ENCODE data around the gene MACROD2.

MACROD2 gene

DNA sequence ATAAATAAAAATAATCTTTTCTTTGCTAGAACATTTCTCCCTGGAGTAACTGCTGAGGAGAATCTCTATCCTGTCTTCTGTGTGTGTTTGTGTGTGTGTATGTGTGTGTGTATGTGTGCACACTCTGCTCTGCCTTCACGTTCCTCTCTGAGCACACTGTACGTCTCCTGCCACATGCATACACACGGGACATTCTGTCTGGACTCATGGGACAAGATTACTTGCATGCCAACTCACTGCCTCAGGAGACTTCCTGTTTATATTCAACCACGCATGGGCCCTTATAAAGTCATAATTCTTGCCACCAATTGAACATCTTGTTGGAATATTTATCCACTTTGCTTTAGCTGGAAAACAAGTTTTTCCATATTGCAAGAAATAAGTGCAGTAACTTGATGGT lies 1647.4 kb downstream of the MACROD2 start:
- DNase-seq: peak; percentile 91

- no peak for DNase-seq
Measured at GRCh38 chr20:15643713-15644112, 1648.4 kb downstream of the MACROD2 start.

DNA sequence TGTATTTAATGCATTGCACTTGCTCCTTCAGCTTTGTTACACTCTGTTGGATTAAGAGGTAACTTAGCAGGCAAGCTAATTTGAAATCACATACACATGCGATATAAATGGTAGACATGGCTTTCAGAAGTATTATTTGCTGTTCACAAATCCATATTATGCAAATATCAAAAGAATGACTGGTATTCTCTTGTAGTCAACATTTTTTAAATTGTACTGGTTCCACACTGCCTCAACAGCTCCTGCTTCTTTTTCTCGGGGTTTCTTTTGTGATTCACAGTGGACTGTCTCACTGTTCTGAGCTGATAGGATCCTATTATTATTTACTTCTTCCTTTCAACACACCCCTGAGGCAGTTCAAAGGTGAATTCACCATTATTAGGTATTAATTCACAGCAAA lies 1650.5 kb downstream of the MACROD2 start:
- peak; percentile 52 for DNase-seq

- no peak for DNase-seq
Measured at GRCh38 chr20:15653396-15654207, 1658.3 kb downstream of the MACROD2 start.

GRCh38 chr20:15654208-15654649 lies 1658.9 kb downstream of the MACROD2 start:
- DNase-seq: peak; percentile 63

DNA sequence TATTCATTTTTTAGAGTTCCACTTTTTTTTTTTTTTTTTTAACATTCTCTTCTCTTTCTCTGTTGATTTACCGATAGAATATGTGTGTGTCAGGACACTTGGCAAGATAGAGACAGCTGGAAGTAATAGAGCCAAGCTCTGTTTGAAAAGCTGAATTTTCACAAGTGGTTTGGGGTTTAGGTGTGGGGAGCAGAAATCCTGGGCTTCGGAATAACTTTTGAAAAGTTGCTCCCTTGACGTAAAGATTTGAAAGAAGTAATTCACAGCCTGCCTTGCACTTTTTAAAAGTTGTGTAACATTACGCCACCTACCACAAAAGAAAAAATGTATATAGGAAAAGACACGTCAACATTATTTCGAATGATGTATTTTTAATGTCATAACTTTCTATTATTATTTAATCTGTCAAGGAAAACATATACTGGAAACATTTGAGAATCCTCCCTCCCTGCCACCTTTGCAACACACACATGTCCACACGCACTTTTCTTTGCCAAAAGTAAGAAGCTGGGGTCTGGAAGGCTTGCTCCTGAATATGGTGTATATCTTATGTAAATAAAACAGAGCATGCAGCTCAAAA lies 1660.1 kb downstream of the MACROD2 start:
- no peak for DNase-seq

GRCh38 chr20:15656124-15656523 lies 1660.8 kb downstream of the MACROD2 start:
- peak; percentile 77 for DNase-seq

- no peak for DNase-seq
Measured at GRCh38 chr20:15658295-15658694, 1663.0 kb downstream of the MACROD2 start.

GRCh38 chr20:15673206-15673605 lies 1677.9 kb downstream of the MACROD2 start:
- peak; percentile 95 for DNase-seq

DNA sequence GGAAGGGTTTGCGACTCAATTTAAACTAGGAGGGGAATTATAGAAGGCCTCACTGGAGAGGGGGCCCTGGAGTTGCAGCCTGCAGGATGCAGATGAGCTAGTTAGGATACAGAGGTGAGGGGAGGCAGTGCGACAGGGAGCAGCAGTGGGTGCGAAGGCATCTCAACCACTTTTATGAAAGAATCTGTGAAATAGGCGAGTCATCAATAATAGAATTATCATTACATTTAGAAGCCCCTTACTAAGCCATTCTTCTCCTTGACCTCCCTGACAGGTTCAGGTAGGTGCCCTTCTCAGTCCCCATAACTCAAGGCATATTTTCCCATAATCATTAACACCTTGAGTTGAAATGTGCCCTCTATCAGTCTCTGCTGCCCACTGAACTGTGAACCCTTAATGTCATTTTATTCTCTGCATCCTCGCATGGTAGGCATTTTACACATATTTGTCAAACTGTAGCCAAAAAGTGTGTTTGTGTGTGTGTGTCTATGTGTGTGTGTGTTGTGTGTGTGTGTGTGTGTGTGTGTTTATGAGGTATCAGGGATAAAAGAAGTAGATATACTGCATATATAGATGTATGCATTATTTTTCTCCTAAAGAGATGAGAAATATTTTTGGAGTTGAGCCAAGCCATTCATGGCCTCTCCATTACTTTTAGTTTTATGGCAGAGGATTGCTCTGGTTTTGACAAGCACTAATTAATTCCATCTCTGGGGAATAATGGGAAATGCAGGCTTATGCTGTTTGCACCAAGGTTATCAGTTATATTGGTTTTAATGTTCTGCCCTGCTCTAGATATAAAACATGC lies 1679.1 kb downstream of the MACROD2 start:
- peak; percentile 19 for DNase-seq

GRCh38 chr20:15675061-15675514 lies 1679.8 kb downstream of the MACROD2 start:
- DNase-seq: no peak

- no peak for DNase-seq
Measured at GRCh38 chr20:15675813-15676484, 1680.6 kb downstream of the MACROD2 start.

GRCh38 chr20:15676815-15677214 lies 1681.5 kb downstream of the MACROD2 start:
- no peak for DNase-seq

- peak; percentile 47 for DNase-seq
Measured at GRCh38 chr20:15682690-15683089, 1687.4 kb downstream of the MACROD2 start.

DNA sequence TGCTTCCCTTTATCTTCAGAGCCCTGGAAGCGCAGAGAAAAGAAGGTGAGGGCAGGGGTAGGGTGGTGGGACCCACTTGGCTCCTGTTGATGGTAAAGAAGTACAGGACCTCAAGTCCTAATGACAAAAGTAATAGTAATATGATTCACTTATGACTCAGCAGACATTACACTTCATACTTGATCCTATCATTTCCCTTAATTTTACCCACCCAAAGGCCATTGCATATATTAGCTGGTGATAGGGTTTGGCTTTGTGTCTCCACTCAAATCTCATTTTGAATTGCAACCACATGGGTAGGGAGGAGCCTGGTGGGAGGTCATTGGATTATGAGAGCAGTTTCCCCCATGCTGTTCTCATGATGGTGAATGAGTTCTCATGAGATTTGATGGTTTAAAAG lies 1697.3 kb downstream of the MACROD2 start:
- no peak for DNase-seq

DNA sequence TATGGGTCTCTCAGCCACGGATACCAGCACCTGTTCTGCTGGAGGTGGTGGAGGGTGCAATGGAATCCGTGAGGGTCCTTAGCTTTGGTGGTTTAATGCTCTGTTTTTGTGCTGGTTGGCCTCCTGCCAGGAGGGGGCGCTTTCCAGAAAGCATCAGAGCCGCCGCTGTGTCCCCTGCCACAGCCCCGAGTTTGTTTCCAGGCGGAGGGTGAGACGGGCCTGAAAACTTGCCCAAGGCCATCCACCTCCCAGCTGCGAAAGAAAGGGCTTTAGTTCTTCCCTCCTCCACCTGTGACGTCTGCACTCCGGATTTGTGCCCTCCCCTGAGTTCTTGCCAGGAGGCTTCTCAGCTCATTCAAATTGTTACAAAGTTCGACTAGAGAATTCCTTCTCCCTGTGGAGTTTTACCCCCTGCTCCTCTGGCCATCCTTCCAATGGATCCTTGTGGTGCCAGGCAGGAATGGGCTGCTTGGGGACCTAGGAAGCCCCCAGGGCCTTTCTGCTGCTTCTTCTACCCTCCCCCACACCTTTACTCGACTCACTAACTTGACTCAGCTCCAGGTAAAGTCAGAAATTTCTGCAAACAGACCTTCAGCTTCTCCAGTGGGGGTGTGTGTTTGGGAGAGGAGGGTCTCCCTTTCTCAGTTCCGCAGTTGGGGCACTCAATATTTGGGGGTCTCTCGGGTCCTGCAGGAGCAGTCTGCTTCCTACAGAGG lies 1704.3 kb downstream of the MACROD2 start:
- no peak for DNase-seq

- no peak for DNase-seq
Measured at GRCh38 chr20:15700147-15700765, 1704.9 kb downstream of the MACROD2 start.

GRCh38 chr20:15702161-15702560 lies 1706.8 kb downstream of the MACROD2 start:
- peak; percentile 93 for DNase-seq

- DNase-seq: peak; percentile 96
Measured at GRCh38 chr20:15703171-15703911, 1708.0 kb downstream of the MACROD2 start.

- DNase-seq: no peak
Measured at GRCh38 chr20:15705975-15706374, 1710.7 kb downstream of the MACROD2 start.

GRCh38 chr20:15706719-15707118 lies 1711.4 kb downstream of the MACROD2 start:
- no peak for DNase-seq

All from fibroblast of skin of back (primary cell).